Karpas-422 (cell line): ENCODE results near the gene HCRT. TPM values are rescaled to one million over a fixed set of nuclear protein-coding genes. Genes with fewer than 3 reads are reported as not detected.

ENCODE experiments used
- DNase-seq: peaks from one replicate; pipeline ENCODE4 v3.0.0-alpha.2; 2015
- H2AFZ ChIP-seq: fragments of 200-600 bp; sonication (generic); 2 replicates; pipeline ENCODE4 v1.6.1; 2014; ENCODE audit warnings: antibody characterized with exemption, low read length, mixed read lengths
- H3K27ac ChIP-seq: fragments of 200-600 bp; sonication (generic); 2 replicates; pipeline ENCODE4 v1.5.1; 2014; ENCODE audit warnings: mild to moderate bottlenecking, low read length, moderate library complexity
- H3K27me3 ChIP-seq: fragments of 200-600 bp; sonication (generic); 2 replicates; pipeline ENCODE4 v1.6.1; 2014; ENCODE audit warnings: low read length, mixed read lengths
- H3K36me3 ChIP-seq: fragments of 200-600 bp; sonication (generic); 2 replicates; pipeline ENCODE4 v1.6.1; 2014; ENCODE audit warnings: low read length, mixed read lengths; ENCODE audit not compliant: insufficient read depth
- H3K4me1 ChIP-seq: fragments of 200-600 bp; sonication (generic); 2 replicates; pipeline ENCODE4 v1.6.1; 2014; ENCODE audit warnings: mild to moderate bottlenecking, low read length, mixed read lengths
- H3K4me2 ChIP-seq: fragments of 200-600 bp; sonication (generic); 2 replicates; pipeline ENCODE4 v1.6.1; 2014; ENCODE audit warnings: low read length, low read depth, mild to moderate bottlenecking; ENCODE audit not compliant: poor library complexity, severe bottlenecking
- H3K4me3 ChIP-seq: fragments of 200-600 bp; sonication (generic); 2 replicates; pipeline ENCODE4 v1.5.1; 2014; ENCODE audit warnings: mild to moderate bottlenecking, antibody characterized with exemption, low read length, mixed read lengths
- H3K79me2 ChIP-seq: fragments of 200-600 bp; sonication (generic); 2 replicates; pipeline ENCODE4 v1.6.1; 2014; ENCODE audit warnings: mild to moderate bottlenecking, low read length, mixed read lengths
- H3K9ac ChIP-seq: fragments of 200-600 bp; sonication (generic); 2 replicates; pipeline ENCODE4 v1.6.0; 2014; ENCODE audit warnings: low read length
- H3K9me2 ChIP-seq: fragments of 200-600 bp; sonication (generic), shearing (Covaris generic); replicated peaks from 2 replicates; pipeline ENCODE4 v1.6.0; 2014; ENCODE audit warnings: mild to moderate bottlenecking, low read length, moderate library complexity; ENCODE audit not compliant: insufficient read depth
- H3K9me3 ChIP-seq: fragments of 300-700, 200-600 bp; sonication (generic); 2 replicates; pipeline ENCODE4 v1.6.1; 2014; ENCODE audit warnings: low read length, mixed read lengths
- H4K20me1 ChIP-seq: fragments of 200-600 bp; sonication (generic); 2 replicates; pipeline ENCODE4 v1.6.1; 2014; ENCODE audit warnings: mild to moderate bottlenecking, antibody characterized with exemption, low read length, low read depth; ENCODE audit not compliant: insufficient read depth
- total RNA-seq: library from RNA; depleted of rRNA; stranded (reverse); fragments of >200 nt; shearing (Covaris generic); gene quantifications from 2 replicates; pipeline ENCODE4 v1.2.3, GENCODE V29; 2014; ENCODE audit warnings: low replicate concordance; rRNA removed

The HCRT gene
- total RNA-seq: not detected in 2 replicates

- H3K9me3 ChIP-seq: no peaks in the 10 kb centered on the region
- H3K27ac ChIP-seq: no peak within 1 kb of the TSS
- peak within 1 kb of the TSS; percentile 15; the same call in 1 of the 2 replicates for H2AFZ ChIP-seq
These were observed at the start of gene HCRT for GRCh38 chr17:42184713-42185620. Gene HCRT, minus strand, starts transcription at chr17:42185452. Its CDS starts 87 bp downstream, at chr17:42185365.

GRCh38 chr17:42233994-42234393, 48.7 kb upstream of the HCRT start:
- Histone ChIP-seq H3K9me2 (no peaks in the 10 kb centered on the region), H3K4me3 (no peak overlapping the region), H3K9ac (no peak overlapping the region), H2AFZ (no peak overlapping the region), H3K79me2 (peaks cover 85% of the 10 kb centered on the region), H3K4me1 (peaks cover 18% of the 10 kb centered on the region), H3K9me3 (no peaks in the 10 kb centered on the region), H3K36me3 (peaks cover 14% of the 10 kb centered on the region; the same call in 1 of the 2 replicates), H3K27me3 (no peaks in the 10 kb centered on the region), H3K27ac (peak overlapping the region; percentile 33), H4K20me1 (no peaks in the 10 kb centered on the region), H3K4me2 (no peak overlapping the region)
- no peak for DNase-seq

More at GRCh38 chr17:42184713-42185620, at the start of gene HCRT:
- no peaks in the 10 kb centered on the region for H4K20me1 ChIP-seq
- no peaks in the 10 kb centered on the region for H3K79me2 ChIP-seq
- H3K9me2 ChIP-seq: no peaks in the 10 kb centered on the region
- peak within 1 kb of the TSS; percentile 70; the same call in 1 of the 2 replicates for H3K4me3 ChIP-seq
- peak within 1 kb of the TSS; percentile 87 for H3K4me2 ChIP-seq
- no peaks in the 10 kb centered on the region for H3K36me3 ChIP-seq
- H3K9ac ChIP-seq: peak within 1 kb of the TSS; percentile 59
- H3K27me3 ChIP-seq: no peaks in the 10 kb centered on the region
- peaks cover 32% of the 10 kb centered on the region for H3K4me1 ChIP-seq
- no peak for DNase-seq

GRCh38 chr17:42233156-42233555, 47.9 kb upstream of the HCRT start:
- no peak for DNase-seq
- H3K79me2 ChIP-seq: peaks cover 79% of the 10 kb centered on the region
- H3K4me3 ChIP-seq: no peak overlapping the region
- no peak overlapping the region for H3K4me2 ChIP-seq
- H3K9me3 ChIP-seq: no peaks in the 10 kb centered on the region
- H3K27ac ChIP-seq: no peak overlapping the region
- H2AFZ ChIP-seq: no peak overlapping the region
- H3K27me3 ChIP-seq: no peaks in the 10 kb centered on the region
- no peak overlapping the region for H3K9ac ChIP-seq
- H3K4me1 ChIP-seq: peaks cover 22% of the 10 kb centered on the region
- no peaks in the 10 kb centered on the region for H4K20me1 ChIP-seq
- H3K9me2 ChIP-seq: no peaks in the 10 kb centered on the region
- peaks cover 14% of the 10 kb centered on the region; the same call in 1 of the 2 replicates for H3K36me3 ChIP-seq

GRCh38 chr17:42230225-42230624, 45.0 kb upstream of the HCRT start:
- no peak overlapping the region for H3K9ac ChIP-seq
- H3K4me1 ChIP-seq: peaks cover 33% of the 10 kb centered on the region
- no peaks in the 10 kb centered on the region for H4K20me1 ChIP-seq
- H3K79me2 ChIP-seq: peaks cover 61% of the 10 kb centered on the region
- H3K27me3 ChIP-seq: no peaks in the 10 kb centered on the region
- no peaks in the 10 kb centered on the region for H3K9me3 ChIP-seq
- no peak overlapping the region for H2AFZ ChIP-seq
- H3K4me3 ChIP-seq: no peak overlapping the region
- peak; percentile 38 for DNase-seq
- H3K27ac ChIP-seq: 0 out of 2 replicates have a peak overlapping the region, but pooled peaks have one; percentile 4
- H3K36me3 ChIP-seq: peaks cover 18% of the 10 kb centered on the region; the same call in 1 of the 2 replicates
- H3K4me2 ChIP-seq: no peak overlapping the region
- no peaks in the 10 kb centered on the region for H3K9me2 ChIP-seq

GRCh38 chr17:42227849-42228700, 42.8 kb upstream of the HCRT start:
- H3K27ac ChIP-seq: peak overlapping the region; percentile 51
- peaks cover 40% of the 10 kb centered on the region for H3K79me2 ChIP-seq
- peak; percentile 34 for DNase-seq
- peaks cover 19% of the 10 kb centered on the region for H3K4me1 ChIP-seq
- no peak overlapping the region for H2AFZ ChIP-seq
- no peaks in the 10 kb centered on the region for H4K20me1 ChIP-seq
- H3K4me2 ChIP-seq: no peak overlapping the region
- H3K9me2 ChIP-seq: no peaks in the 10 kb centered on the region
- H3K9ac ChIP-seq: no peak overlapping the region
- H3K27me3 ChIP-seq: no peaks in the 10 kb centered on the region
- H3K9me3 ChIP-seq: no peaks in the 10 kb centered on the region
- H3K4me3 ChIP-seq: no peak overlapping the region
- peaks cover 25% of the 10 kb centered on the region for H3K36me3 ChIP-seq

- Histone ChIP-seq H3K4me2 (no peak overlapping the region), H2AFZ (no peak overlapping the region), H3K27me3 (no peaks in the 10 kb centered on the region), H3K4me3 (no peak overlapping the region), H3K36me3 (peaks cover 20% of the 10 kb centered on the region), H3K9ac (no peak overlapping the region), H3K4me1 (peaks cover 19% of the 10 kb centered on the region), H3K9me2 (no peaks in the 10 kb centered on the region), H3K79me2 (peaks cover 26% of the 10 kb centered on the region), H4K20me1 (no peaks in the 10 kb centered on the region), H3K9me3 (no peaks in the 10 kb centered on the region), H3K27ac (no peak overlapping the region)
- no peak for DNase-seq
These were observed 40.4 kb upstream of the HCRT start for GRCh38 chr17:42225646-42226045.

- Histone ChIP-seq H2AFZ (no peak overlapping the region), H3K4me1 (peaks cover 15% of the 10 kb centered on the region), H3K4me2 (no peak overlapping the region), H3K9ac (no peak overlapping the region), H3K27ac (no peak overlapping the region), H3K27me3 (no peaks in the 10 kb centered on the region), H3K9me3 (no peaks in the 10 kb centered on the region), H3K79me2 (peaks cover 20% of the 10 kb centered on the region), H3K4me3 (no peak overlapping the region), H3K9me2 (no peaks in the 10 kb centered on the region), H4K20me1 (no peaks in the 10 kb centered on the region), H3K36me3 (peaks cover 20% of the 10 kb centered on the region)
- DNase-seq: peak; percentile 37
These were observed 39.4 kb upstream of the HCRT start for GRCh38 chr17:42224651-42225050.
